GM12878 (cell line): ENCODE measurements around the gene PTPRD.

ENCODE experiments used
- ATF2 ChIP-seq: IDR thresholded peaks from 2 replicates; pipeline ENCODE4 v1.6.1; 2012; ENCODE audit warnings: low read length, inconsistent platforms
- BCLAF1 ChIP-seq: fragments of 450-650 bp; IDR thresholded peaks from 2 replicates; pipeline ENCODE4 v1.6.1; 2017; ENCODE audit warnings: antibody characterized with exemption, mild to moderate bottlenecking, moderate library complexity
- CTCF ChIP-seq, 3 experiments: IDR thresholded peaks in 2 of 3; conservative IDR thresholded peaks in 1 of 3; 2 replicates each; pipeline ENCODE4 v1.5.1; 2011; ENCODE audit warnings: low read depth in 3 of 3, low read length in 3 of 3, mild to moderate bottlenecking in 3 of 3, control low read depth in 2 of 3, moderate library complexity in 2 of 3, inconsistent platforms in 1 of 3, mixed read lengths in 1 of 3; ENCODE audit not compliant: control insufficient read depth in 2 of 3, insufficient read depth in 1 of 3; ENCODE audit errors: extremely low read depth in 1 of 3
- HDGF ChIP-seq: fragments of 450-650 bp; IDR thresholded peaks from 2 replicates; pipeline ENCODE4 v1.6.1; 2016; ENCODE audit warnings: antibody characterized with exemption
- JUNB ChIP-seq: IDR thresholded peaks from 2 replicates; pipeline ENCODE4 v1.6.1; 2016; ENCODE audit warnings: antibody characterized with exemption, mild to moderate bottlenecking
- MAX ChIP-seq: IDR thresholded peaks from 2 replicates; pipeline ENCODE4 v1.6.1; 2012; ENCODE audit warnings: low read depth, low read length, improper control_type of control experiment
- NFIC ChIP-seq: IDR thresholded peaks from 2 replicates; pipeline ENCODE4 v1.6.1; 2012; ENCODE audit warnings: low read depth, mild to moderate bottlenecking, inconsistent platforms, low read length, moderate library complexity
- POLR2AphosphoS5 ChIP-seq: IDR thresholded peaks from 2 replicates; pipeline ENCODE4 v1.6.1; 2011; ENCODE audit warnings: mild to moderate bottlenecking, low read length, inconsistent platforms
- SREBF1 ChIP-seq: IDR thresholded peaks from 2 replicates; pipeline ENCODE4 v1.6.1; 2012; ENCODE audit warnings: mild to moderate bottlenecking, low read length
- TARDBP ChIP-seq: IDR thresholded peaks from 2 replicates; pipeline ENCODE4 v1.6.1; 2016; ENCODE audit warnings: borderline replicate concordance

- TF ChIP-seq TARDBP (no peak), CTCF (IDR thresholded peaks at IDR 0.05 in 2 of 3, conservative IDR thresholded peaks at IDR 0.05 in 1 of 3; ENCODE audit: control insufficient read depth in 2 of 3, extremely low read depth in 1 of 3, insufficient read depth in 1 of 3, low read depth in 3 of 3, low read length in 3 of 3) (no peak), POLR2AphosphoS5 (no peak), NFIC (no peak), BCLAF1 (no peak), MAX (no peak), JUNB (no peak), SREBF1 (no peak), ATF2 (no peak), HDGF (no peak)
Measured at GRCh38 chr9:8542537-8542936, 2070.3 kb downstream of the PTPRD start.
